Large intestine (tissue), 3 donors: ENCODE results near the gene DDOST. TPM values are rescaled to one million over a fixed set of nuclear protein-coding genes. Genes with fewer than 3 reads are reported as not detected.
"Not testable (repeated sequence)": the region's sequence is repeated elsewhere in the genome, so short reads cannot be mapped to it uniquely, and the experiment has no call there.

Experiments used
- DNase-seq, 2 donors: peaks; one replicate each; pipeline versions ENCODE4 v3.0.0 to v3.0.0-alpha.2; 2013
- H3K27ac ChIP-seq: one replicate; pipeline ENCODE4 v1.5.1; 2013; ENCODE audit warnings: low read length
- H3K27me3 ChIP-seq: 2 replicates; pipeline ENCODE4 v1.6.1; 2013; ENCODE audit warnings: low read length; ENCODE audit not compliant: control insufficient read depth, insufficient read depth
- H3K36me3 ChIP-seq: 2 replicates; pipeline ENCODE4 v1.6.1; 2013; ENCODE audit warnings: low read length; ENCODE audit not compliant: control insufficient read depth, insufficient read depth
- H3K4me1 ChIP-seq: one replicate; pipeline ENCODE4 v1.6.1; 2013; ENCODE audit warnings: low read length; ENCODE audit not compliant: control insufficient read depth, insufficient read depth
- H3K4me3 ChIP-seq: one replicate; pipeline ENCODE4 v1.5.1; 2013; ENCODE audit warnings: low read length
- H3K9me3 ChIP-seq: one replicate; pipeline ENCODE4 v1.6.1; 2013; ENCODE audit warnings: mild to moderate bottlenecking, low read depth, low read length, moderate library complexity; ENCODE audit not compliant: control insufficient read depth
- WGBS: methylation state at CpG from one replicate; pipeline ENCODE4 v1.1.5; 2013; ENCODE audit warnings: low lambda C conversion rate; ENCODE audit not compliant: insufficient coverage; 5-methylcytosine and 5-hydroxymethylcytosine counted together
- polyA plus RNA-seq: library from polyadenylated mRNA; unstranded; fragments of 120-200 nt; gene quantifications from one replicate; pipeline ENCODE4 v1.2.1, GENCODE V29; 2013

Gene DDOST
- polyA plus RNA-seq, 1 donor: 201 TPM

DNA sequence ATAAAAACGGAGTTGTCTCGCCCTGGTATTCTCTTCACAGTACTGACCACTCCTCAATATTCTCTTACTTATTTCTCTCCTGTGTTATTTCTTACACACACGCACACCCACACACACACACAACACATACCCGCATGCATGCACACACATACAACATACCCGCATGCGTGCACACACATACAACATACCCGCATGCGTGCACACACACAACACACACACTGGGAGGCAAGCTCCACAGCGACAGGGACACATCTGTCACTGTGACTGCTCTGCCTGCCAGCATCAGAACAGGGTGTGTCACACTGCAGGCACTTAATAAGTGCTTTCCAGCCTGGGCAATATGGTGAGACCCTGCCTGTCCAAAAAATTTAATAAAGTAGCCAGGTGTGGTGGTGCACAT lies 20.8 kb upstream of the DDOST start:
- no peak overlapping the region for H3K4me3 ChIP-seq
- no peak for DNase-seq
- no peaks in the 10 kb centered on the region for H3K4me1 ChIP-seq
- H3K9me3 ChIP-seq: no peaks in the 10 kb centered on the region
- WGBS: 66% methylated on average over 2 of the region's 9 CpGs
- H3K36me3 ChIP-seq: no peaks in the 10 kb centered on the region
- no peaks in the 10 kb centered on the region for H3K27me3 ChIP-seq
- no peak overlapping the region for H3K27ac ChIP-seq

DNA sequence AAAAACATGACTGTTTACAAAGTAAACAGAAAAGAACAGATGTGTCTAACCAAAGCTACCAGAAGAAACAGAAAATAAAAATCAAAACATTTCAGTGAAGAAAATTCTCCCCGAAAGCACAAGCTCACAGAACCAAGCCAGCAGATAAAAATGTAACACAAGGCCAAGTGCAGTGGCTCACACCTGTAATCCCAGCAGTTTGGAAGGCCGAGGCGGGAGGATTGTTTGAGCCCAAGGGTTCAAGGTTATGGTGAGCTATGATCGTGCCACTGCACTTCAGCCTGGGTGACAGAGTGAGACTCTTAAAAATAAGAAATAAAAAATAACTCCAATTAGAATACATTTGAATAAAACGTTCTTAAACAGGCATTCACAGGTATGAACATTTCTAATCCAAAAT lies 19.1 kb upstream of the DDOST start:
- H3K4me1 ChIP-seq: no peaks in the 10 kb centered on the region
- H3K36me3 ChIP-seq: no peaks in the 10 kb centered on the region
- no peak for DNase-seq
- no peaks in the 10 kb centered on the region for H3K9me3 ChIP-seq
- no peak overlapping the region for H3K27ac ChIP-seq
- 80% methylated on average over 2 of the region's 5 CpGs for WGBS
- no peak overlapping the region for H3K4me3 ChIP-seq
- H3K27me3 ChIP-seq: no peaks in the 10 kb centered on the region

GRCh38 chr1:20678599-20678998 lies 17.4 kb upstream of the DDOST start:
- no peak for DNase-seq
- H3K27me3 ChIP-seq: no peaks in the 10 kb centered on the region
- H3K9me3 ChIP-seq: no peaks in the 10 kb centered on the region
- no peaks in the 10 kb centered on the region for H3K36me3 ChIP-seq
- no peaks in the 10 kb centered on the region for H3K4me1 ChIP-seq
- H3K27ac ChIP-seq: no peak overlapping the region
- 92% methylated on average over 2 of the region's 6 CpGs for WGBS
- no peak overlapping the region for H3K4me3 ChIP-seq

- H3K27me3 ChIP-seq, DNase-seq, H3K9me3 ChIP-seq, H3K36me3 ChIP-seq, H3K4me3 ChIP-seq, H3K27ac ChIP-seq, H3K4me1 ChIP-seq: not testable (repeated sequence)
- WGBS: no CpG with 5 or more reads among the region's 11 CpGs
These were observed 12.5 kb upstream of the DDOST start for GRCh38 chr1:20673626-20674025.

- Histone ChIP-seq H3K9me3 (no peaks in the 10 kb centered on the region), H3K4me3 (no peak overlapping the region), H3K4me1 (no peaks in the 10 kb centered on the region), H3K36me3 (no peaks in the 10 kb centered on the region), H3K27ac (no peak overlapping the region), H3K27me3 (no peaks in the 10 kb centered on the region)
- no CpG with 5 or more reads among the region's 4 CpGs for WGBS
- DNase-seq: no peak
These were observed 11.1 kb upstream of the DDOST start for GRCh38 chr1:20672265-20672632.

DNA sequence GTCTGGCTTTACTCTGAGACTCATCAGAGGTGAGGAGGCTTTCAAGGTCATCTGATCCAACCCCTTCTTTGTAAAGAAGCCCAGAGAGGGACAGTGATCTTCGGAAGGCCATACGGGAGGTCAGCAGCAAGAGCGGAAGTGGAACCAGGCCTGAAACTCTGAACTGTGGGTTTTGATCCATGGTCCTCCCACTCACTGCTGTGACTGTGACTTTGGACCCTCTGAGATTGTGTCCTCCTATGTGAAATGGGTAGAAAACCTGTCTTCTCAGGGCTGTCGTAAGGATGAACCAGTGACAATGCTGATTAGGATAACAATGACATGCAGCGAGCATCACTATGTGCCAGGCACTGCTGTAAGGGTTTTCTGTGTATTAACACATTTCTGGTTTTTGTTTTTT lies 9.8 kb upstream of the DDOST start:
- Histone ChIP-seq H3K4me1 (no peaks in the 10 kb centered on the region), H3K36me3 (no peaks in the 10 kb centered on the region), H3K27me3 (no peaks in the 10 kb centered on the region), H3K27ac (no peak overlapping the region), H3K4me3 (no peak overlapping the region), H3K9me3 (no peaks in the 10 kb centered on the region)
- no CpG with 5 or more reads among the region's 5 CpGs for WGBS
- no peak for DNase-seq

DNA sequence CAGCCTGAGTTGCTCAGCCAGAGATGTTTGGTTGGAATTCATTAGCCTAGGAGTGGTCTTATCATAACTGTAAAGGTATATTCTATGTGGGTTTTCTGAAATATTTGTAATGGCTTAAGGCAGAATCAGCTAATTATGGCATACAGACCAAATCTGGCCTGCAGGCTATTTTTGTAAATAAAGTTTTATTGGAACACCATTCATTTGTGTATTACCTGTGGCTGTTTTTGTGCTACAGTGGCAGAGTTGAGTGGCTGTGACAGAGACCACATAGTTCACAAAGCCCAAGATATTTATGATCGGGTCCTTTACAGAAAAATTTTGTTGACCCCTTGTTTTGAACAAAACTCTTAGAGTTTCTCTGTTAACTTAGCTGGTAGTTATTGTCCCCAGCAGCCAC lies 7.4 kb upstream of the DDOST start:
- Histone ChIP-seq H3K4me1 (no peaks in the 10 kb centered on the region), H3K27ac (no peak overlapping the region), H3K9me3 (no peaks in the 10 kb centered on the region), H3K4me3 (no peak overlapping the region), H3K27me3 (no peaks in the 10 kb centered on the region), H3K36me3 (no peaks in the 10 kb centered on the region)
- DNase-seq: no peak
- WGBS: no CpG with 5 or more reads among the region's 1 CpG

DNA sequence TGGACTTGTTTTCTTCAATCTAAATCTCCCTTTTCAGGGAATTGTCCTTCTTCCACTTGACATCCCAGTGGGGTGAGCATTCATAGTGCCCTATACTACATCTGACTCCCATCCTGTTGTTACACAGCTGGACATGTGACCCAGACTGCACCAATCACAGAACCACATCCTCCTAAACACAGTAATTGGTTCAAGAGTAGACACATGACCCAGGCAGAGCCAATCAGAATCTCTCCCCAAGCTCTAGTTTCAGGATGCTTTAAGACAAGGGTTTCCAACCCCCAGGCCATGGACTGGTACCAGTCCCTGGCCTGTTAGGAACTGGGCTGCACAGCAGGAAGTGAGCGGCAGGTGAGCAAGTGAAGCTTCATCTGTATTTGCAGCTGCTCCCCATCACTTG lies 5.6 kb upstream of the DDOST start:
- no peaks in the 10 kb centered on the region for H3K36me3 ChIP-seq
- no peak overlapping the region for H3K27ac ChIP-seq
- no peaks in the 10 kb centered on the region for H3K9me3 ChIP-seq
- DNase-seq: no peak
- peaks cover 7% of the 10 kb centered on the region for H3K4me1 ChIP-seq
- H3K27me3 ChIP-seq: no peaks in the 10 kb centered on the region
- no CpG with 5 or more reads among the region's 1 CpG for WGBS
- no peak overlapping the region for H3K4me3 ChIP-seq

DNA sequence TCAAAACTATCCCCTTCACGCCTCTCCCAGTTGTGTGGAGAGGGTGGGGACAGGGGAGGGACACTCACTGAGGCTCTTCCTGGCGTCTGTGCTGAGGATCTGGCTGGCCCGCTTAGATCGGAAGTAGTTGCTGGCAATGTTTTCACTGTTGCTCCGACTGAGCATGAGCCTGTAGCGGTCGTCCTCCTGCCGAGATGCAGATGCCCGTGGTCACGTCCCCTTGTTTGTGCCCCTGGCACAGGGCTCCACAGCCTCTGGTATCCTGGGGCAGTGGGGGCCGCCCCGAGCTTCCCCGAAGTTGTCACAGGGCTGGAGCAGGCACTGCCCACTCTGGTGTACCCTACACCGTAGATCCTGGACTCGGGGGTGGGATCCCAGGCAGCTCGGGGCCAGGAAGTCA lies 5.0 kb upstream of the DDOST start:
- Histone ChIP-seq H3K9me3 (peaks cover 2% of the 10 kb centered on the region), H3K36me3 (no peaks in the 10 kb centered on the region), H3K4me1 (peaks cover 7% of the 10 kb centered on the region), H3K27ac (no peak overlapping the region), H3K27me3 (no peaks in the 10 kb centered on the region), H3K4me3 (no peak overlapping the region)
- no CpG with 5 or more reads among the region's 16 CpGs for WGBS
- no peak for DNase-seq

- H3K27me3 ChIP-seq: no peaks in the 10 kb centered on the region
- WGBS: no CpG with 5 or more reads among the region's 12 CpGs
- H3K4me3 ChIP-seq: no peak overlapping the region
- peaks cover 5% of the 10 kb centered on the region for H3K9me3 ChIP-seq
- H3K4me1 ChIP-seq: peaks cover 7% of the 10 kb centered on the region
- DNase-seq: no peak
- H3K27ac ChIP-seq: no peak overlapping the region
- no peaks in the 10 kb centered on the region for H3K36me3 ChIP-seq
These were observed 4.6 kb upstream of the DDOST start for GRCh38 chr1:20665726-20666125.

- H3K9me3 ChIP-seq: peaks cover 5% of the 10 kb centered on the region
- no peak overlapping the region for H3K4me3 ChIP-seq
- DNase-seq: no peak
- H3K36me3 ChIP-seq: peaks cover 3% of the 10 kb centered on the region
- WGBS: no CpG with 5 or more reads among the region's 12 CpGs
- no peak overlapping the region for H3K27ac ChIP-seq
- H3K27me3 ChIP-seq: no peaks in the 10 kb centered on the region
- peaks cover 13% of the 10 kb centered on the region for H3K4me1 ChIP-seq
These were observed 3.0 kb upstream of the DDOST start for GRCh38 chr1:20663969-20664715.
